Measurements from ENCODE around the gene NTM.

DNA sequence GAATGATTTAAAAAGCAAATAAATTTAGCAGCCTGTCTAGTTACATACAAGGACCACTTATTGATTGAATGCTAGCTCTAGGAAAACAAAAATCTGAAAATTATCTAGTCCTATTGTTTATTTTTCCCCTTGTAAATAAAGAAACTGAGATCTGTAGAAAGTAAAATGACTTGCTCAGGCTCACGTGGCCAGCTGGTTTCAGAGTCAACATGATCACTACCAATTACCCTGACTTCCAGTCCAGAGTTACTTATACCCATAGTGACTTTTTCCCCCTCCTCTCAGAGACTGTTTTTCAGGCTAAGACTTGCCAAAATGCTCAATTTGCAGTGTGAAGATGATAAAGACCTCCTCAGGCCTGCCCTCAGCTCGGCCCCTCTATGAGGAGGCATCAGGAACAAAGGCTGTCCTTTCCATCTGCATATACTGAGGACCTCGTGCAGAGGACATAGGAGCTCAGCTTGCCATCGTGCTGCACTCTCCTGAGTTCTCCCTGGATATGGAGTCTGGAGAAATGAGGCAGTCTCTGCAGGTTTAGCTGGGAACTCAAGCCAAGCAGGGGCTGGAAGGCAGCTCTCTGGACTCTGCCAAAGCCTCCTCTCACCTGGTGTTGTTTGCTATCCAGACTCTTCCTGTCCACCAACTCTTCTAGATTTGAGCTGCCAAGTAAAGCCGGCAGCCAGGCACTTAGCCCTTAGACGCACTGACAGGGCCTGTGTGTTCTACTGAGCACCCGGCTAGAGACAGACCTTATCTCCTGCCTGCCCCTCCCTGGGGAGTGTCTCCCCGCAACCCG is 883.3 kb downstream of the NTM start:
- TF ChIP-seq, protein P1, sequence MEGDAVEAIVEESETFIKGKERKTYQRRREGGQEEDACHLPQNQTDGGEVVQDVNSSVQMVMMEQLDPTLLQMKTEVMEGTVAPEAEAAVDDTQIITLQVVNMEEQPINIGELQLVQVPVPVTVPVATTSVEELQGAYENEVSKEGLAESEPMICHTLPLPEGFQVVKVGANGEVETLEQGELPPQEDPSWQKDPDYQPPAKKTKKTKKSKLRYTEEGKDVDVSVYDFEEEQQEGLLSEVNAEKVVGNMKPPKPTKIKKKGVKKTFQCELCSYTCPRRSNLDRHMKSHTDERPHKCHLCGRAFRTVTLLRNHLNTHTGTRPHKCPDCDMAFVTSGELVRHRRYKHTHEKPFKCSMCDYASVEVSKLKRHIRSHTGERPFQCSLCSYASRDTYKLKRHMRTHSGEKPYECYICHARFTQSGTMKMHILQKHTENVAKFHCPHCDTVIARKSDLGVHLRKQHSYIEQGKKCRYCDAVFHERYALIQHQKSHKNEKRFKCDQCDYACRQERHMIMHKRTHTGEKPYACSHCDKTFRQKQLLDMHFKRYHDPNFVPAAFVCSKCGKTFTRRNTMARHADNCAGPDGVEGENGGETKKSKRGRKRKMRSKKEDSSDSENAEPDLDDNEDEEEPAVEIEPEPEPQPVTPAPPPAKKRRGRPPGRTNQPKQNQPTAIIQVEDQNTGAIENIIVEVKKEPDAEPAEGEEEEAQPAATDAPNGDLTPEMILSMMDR (optimal IDR thresholded peaks at IDR 0.05 in 1 of 3, IDR thresholded peaks at IDR 0.05 in 1 of 3, conservative IDR thresholded peaks at IDR 0.05 in 1 of 3; ENCODE audit: extremely low read depth in 1 of 3, insufficient read depth in 2 of 3, low read length in 3 of 3): no peak
- no peak for TF ChIP-seq EZH2 (IDR thresholded peaks at IDR 0.05; ENCODE audit: low read length)
